CD8-positive, alpha-beta memory T cell (primary cell): ENCODE measurements around the gene EXOC1L. TPM values are rescaled to one million over a fixed set of nuclear protein-coding genes. Genes with fewer than 3 reads are reported as not detected.

Experiments used
- CTCF ChIA-PET: fragments of 350-600 bp; sonication (Branson Sonifier 250); formaldehyde crosslinking; loops from one replicate; lab custom pipeline; 2021; ENCODE audit warnings: antibody characterized with exemption; lab: Charles Lee
- POLR2A ChIA-PET: fragments of 350-600 bp; sonication (Branson Sonifier 250); formaldehyde crosslinking; loops from one replicate; lab custom pipeline; 2021; ENCODE audit warnings: antibody characterized with exemption; lab: Charles Lee
- DNase-seq, 5 donors: peaks; one replicate each; pipeline versions ENCODE4 v3.0.0 to v3.0.0-alpha.2; 2020 to 2022; ENCODE audit warnings: mixed read lengths in 1 of 5
- H3K27ac ChIP-seq: one replicate; pipeline ENCODE4 v1.7.0; 2013; ENCODE audit warnings: low read depth, mild to moderate bottlenecking, low read length, moderate library complexity
- H3K27me3 ChIP-seq: 2 replicates; pipeline ENCODE4 v1.7.0; 2013; ENCODE audit warnings: low read length, mild to moderate bottlenecking; ENCODE audit not compliant: insufficient read depth, poor library complexity, severe bottlenecking
- H3K36me3 ChIP-seq: 2 replicates; pipeline ENCODE4 v1.7.0; 2013; ENCODE audit warnings: mild to moderate bottlenecking, low read length, moderate library complexity; ENCODE audit not compliant: insufficient read depth
- H3K4me1 ChIP-seq: 2 replicates; pipeline ENCODE4 v1.7.0; 2013; ENCODE audit warnings: mild to moderate bottlenecking, low read length, moderate library complexity; ENCODE audit not compliant: insufficient read depth
- H3K4me3 ChIP-seq: 2 replicates; pipeline ENCODE4 v1.7.0; 2013; ENCODE audit warnings: mild to moderate bottlenecking, low read length
- H3K9me3 ChIP-seq: 2 replicates; pipeline ENCODE4 v1.7.0; 2013; ENCODE audit warnings: mild to moderate bottlenecking, low read length
- H3K27ac Mint-ChIP-seq, 8 donors: one replicate each; pipeline ENCODE4 v1.8.0; 2020 to 2021; ENCODE audit warnings: mixed read lengths in 8 of 8, mild to moderate bottlenecking in 6 of 8, inconsistent platforms in 3 of 8, moderate library complexity in 3 of 8
- H3K27me3 Mint-ChIP-seq, 2 donors: one replicate each; pipeline ENCODE4 v1.8.0; 2020 to 2021; ENCODE audit warnings: mixed read lengths in 2 of 2, mild to moderate bottlenecking in 1 of 2, moderate library complexity in 1 of 2
- H3K36me3 Mint-ChIP-seq, 3 donors: one replicate each; pipeline ENCODE4 v1.8.0; 2020 to 2021; ENCODE audit warnings: mixed read lengths in 3 of 3, inconsistent platforms in 1 of 3, mild to moderate bottlenecking in 1 of 3
- H3K4me1 Mint-ChIP-seq, 3 donors: one replicate each; pipeline ENCODE4 v1.8.0; 2020 to 2021; ENCODE audit warnings: mixed read lengths in 3 of 3, inconsistent platforms in 1 of 3, mild to moderate bottlenecking in 1 of 3
- H3K4me3 Mint-ChIP-seq, 7 donors: one replicate each; pipeline ENCODE4 v1.8.0; 2020 to 2021; ENCODE audit warnings: mixed read lengths in 7 of 7, mild to moderate bottlenecking in 6 of 7, moderate library complexity in 4 of 7, inconsistent platforms in 2 of 7
- H3K9me3 Mint-ChIP-seq, 5 donors: one replicate each; pipeline ENCODE4 v1.8.0; 2020 to 2022; ENCODE audit warnings: mixed read lengths in 5 of 5, mild to moderate bottlenecking in 3 of 5, moderate library complexity in 2 of 5, inconsistent platforms in 1 of 5
- polyA plus RNA-seq: library from polyadenylated mRNA; unstranded; fragments of 300-500 nt; fragmentation: Illumina TruSeq; gene quantifications from one replicate; pipeline ENCODE4 v1.2.3, GENCODE V29; 2021
- total RNA-seq, 2 experiments: library from RNA; stranded (reverse); gene quantifications; one replicate each; pipeline ENCODE4 v1.2.3, GENCODE V29; 2021

EXOC1L gene
- total and polyA plus RNA-seq, 3 experiments from 2014 or later, result not detected

DNA sequence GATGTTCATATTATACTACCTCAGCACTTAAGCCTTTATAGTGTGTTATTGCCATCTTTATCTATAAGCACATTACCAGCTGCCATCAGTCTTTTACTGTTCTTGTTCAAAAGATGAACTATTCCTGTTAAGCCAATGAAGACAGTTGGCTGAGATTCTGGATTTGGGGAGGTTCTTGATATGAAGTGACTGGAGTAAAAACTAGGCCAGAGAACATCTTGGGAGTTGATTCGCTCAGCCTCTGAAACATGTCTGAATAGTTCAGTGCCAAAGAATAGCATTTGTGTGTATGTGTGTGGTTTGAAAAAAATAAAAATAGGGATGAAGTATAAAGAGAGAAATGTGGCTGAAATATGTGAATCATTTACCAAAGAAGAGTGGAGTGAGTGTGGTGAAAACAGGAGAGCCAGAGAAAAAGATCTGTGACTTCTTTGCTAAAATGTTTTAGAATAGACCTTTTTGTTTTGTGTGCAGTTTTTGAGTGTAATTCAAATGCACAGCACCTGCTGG is 49.0 kb downstream of the EXOC1L start:
- DNase-seq, result no peak
- Mint-ChIP-seq H3K4me1 (peaks cover 19 to 31% (median 23%) of the 10 kb centered on the region in 3 donors), H3K9me3 (no peaks in the 10 kb centered on the region), H3K36me3 (peaks cover 21 to 71% (median 28%) of the 10 kb centered on the region in 3 donors), H3K27ac (peak overlapping the region in 1 of 8 donors; percentile 2), H3K4me3 (no peak overlapping the region), H3K27me3 (no peaks in the 10 kb centered on the region)
- Histone ChIP-seq H3K4me3 (no peak overlapping the region), H3K9me3 (no peaks in the 10 kb centered on the region), H3K27ac (no peak overlapping the region), H3K4me1 (no peaks in the 10 kb centered on the region), H3K36me3 (peaks cover 44% of the 10 kb centered on the region), H3K27me3 (no peaks in the 10 kb centered on the region)
- ChIA-PET POLR2A (no interaction called here), CTCF (interaction anchor here (1.3 to 1.4 kb wide), 2 partner anchors 73 to 520 kb away, joined by 3 read pairs; no protein-coding TSS in a partner anchor)

DNA sequence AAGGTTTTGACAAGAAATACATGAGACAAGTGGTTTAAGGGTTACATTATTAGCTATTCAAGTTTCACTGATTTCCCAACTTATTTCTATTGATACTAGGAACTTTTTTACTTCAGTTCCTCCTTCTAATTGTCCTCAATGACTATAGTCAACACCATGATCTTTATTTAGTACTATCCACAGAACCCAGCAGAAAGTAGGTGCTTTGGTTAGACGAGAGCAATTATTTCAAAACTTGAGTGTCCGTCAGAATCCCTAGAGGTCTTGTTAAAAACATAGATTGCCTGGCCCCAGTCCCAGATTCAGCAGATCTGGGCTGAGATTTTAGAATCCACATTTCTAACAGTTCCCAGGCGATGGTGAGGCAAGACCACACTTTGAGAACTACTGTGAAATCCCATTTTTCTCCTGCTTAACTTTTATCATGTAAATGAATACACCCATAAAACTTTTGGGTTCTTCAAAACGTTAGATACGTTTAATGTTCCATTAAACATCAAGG is 51.8 kb downstream of the EXOC1L start:
- peaks cover 35% of the 10 kb centered on the region for H3K36me3 ChIP-seq

DNA sequence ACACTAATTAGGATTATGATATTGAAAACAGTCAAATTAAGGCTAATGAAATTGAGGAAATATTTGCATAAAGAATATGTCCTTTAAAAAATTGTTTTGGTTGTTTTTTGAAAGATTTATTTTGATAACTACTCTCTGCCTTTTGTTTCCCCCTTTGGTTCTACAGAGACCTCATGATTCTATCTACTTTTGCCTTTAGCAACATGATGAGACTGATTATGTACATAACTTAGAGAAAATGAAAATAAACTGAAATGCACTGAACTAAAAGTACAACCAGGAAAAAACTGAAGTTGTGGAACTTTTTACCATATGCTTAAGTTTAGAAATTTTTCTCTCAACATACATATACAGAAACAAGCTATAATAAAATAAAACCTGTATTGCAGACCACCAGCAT is 55.2 kb downstream of the EXOC1L start:
- Histone ChIP-seq H3K9me3 (no peaks in the 10 kb centered on the region), H3K27ac (no peak overlapping the region), H3K36me3 (peaks cover 23% of the 10 kb centered on the region), H3K4me1 (no peaks in the 10 kb centered on the region), H3K27me3 (no peaks in the 10 kb centered on the region), H3K4me3 (no peak overlapping the region)
- no peak overlapping the region for H3K4me3 Mint-ChIP-seq
- no peaks in the 10 kb centered on the region for H3K27me3 Mint-ChIP-seq
- CTCF ChIA-PET, result no interaction called here
- POLR2A ChIA-PET, result no interaction called here
- no peak for DNase-seq
- peaks cover 0 to 14% (median 3%) of the 10 kb centered on the region in 3 donors for H3K4me1 Mint-ChIP-seq
- H3K27ac Mint-ChIP-seq, result peak overlapping the region in 1 of 8 donors; percentile 37
- peaks cover 21 to 82% (median 38%) of the 10 kb centered on the region in 3 donors for H3K36me3 Mint-ChIP-seq
- H3K9me3 Mint-ChIP-seq, result no peaks in the 10 kb centered on the region

More for the DNA sequence above, 51.8 kb downstream of the EXOC1L start:
- no peak for DNase-seq
- H3K9me3 ChIP-seq, result no peaks in the 10 kb centered on the region
- CTCF ChIA-PET, result no interaction called here
- Mint-ChIP-seq H3K27ac (no peak overlapping the region), H3K4me3 (no peak overlapping the region), H3K36me3 (peaks cover 21 to 74% (median 36%) of the 10 kb centered on the region in 3 donors), H3K4me1 (peaks cover 9 to 22% (median 12%) of the 10 kb centered on the region in 3 donors), H3K27me3 (no peaks in the 10 kb centered on the region), H3K9me3 (no peaks in the 10 kb centered on the region)
- H3K27ac ChIP-seq, result no peak overlapping the region
- POLR2A ChIA-PET, result no interaction called here
- no peaks in the 10 kb centered on the region for H3K27me3 ChIP-seq
- no peaks in the 10 kb centered on the region for H3K4me1 ChIP-seq
- no peak overlapping the region for H3K4me3 ChIP-seq

DNA sequence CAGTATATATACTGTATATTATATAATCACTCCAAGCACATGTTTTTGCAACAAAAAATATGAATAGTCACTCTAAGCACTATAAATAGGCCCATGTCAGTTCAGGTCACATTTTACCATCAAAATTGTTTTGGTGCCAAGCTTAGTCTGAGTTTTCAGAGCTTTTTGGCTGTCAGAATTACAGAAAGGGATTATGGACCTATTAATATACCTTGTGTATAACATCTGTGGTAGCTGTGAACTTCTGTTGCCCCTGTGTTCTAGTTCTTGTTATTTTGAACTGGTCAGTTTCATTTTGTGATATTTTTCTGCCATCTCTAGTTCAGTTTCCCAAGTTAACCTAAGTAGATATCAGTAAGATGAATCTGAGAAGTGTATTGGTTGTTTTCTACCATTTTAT is 56.8 kb downstream of the EXOC1L start:
- Mint-ChIP-seq H3K27me3 (no peaks in the 10 kb centered on the region), H3K4me1 (peaks cover 0 to 14% (median 0%) of the 10 kb centered on the region in 3 donors), H3K36me3 (peaks cover 14 to 80% (median 34%) of the 10 kb centered on the region in 3 donors), H3K4me3 (no peak overlapping the region), H3K27ac (peak overlapping the region in 2 of 8 donors; percentile 12 to 61), H3K9me3 (no peaks in the 10 kb centered on the region)
- Histone ChIP-seq H3K27ac (no peak overlapping the region), H3K9me3 (no peaks in the 10 kb centered on the region), H3K4me3 (no peak overlapping the region), H3K27me3 (no peaks in the 10 kb centered on the region), H3K4me1 (no peaks in the 10 kb centered on the region), H3K36me3 (peaks cover 18% of the 10 kb centered on the region)
- CTCF ChIA-PET, result no interaction called here
- no peak for DNase-seq
- POLR2A ChIA-PET, result no interaction called here

DNA sequence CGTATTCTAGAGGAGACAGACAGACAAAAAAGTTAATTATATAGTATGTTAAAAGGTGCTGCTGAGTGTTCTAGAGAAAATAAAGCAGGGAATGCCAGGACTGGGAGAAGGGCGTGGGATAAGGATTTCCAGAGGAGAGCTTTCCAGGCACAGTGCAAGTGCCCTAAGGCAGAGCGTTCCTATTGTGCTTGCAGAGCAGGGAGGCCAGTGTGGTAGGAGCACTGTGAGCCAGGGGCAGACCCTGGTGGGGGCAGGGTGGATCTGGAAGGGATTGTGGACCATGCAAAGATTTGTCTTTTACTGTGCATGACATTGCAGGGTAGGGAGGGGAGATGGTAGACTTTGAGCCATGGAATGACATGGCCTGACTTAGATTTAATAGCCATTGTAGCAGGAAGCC is 59.6 kb downstream of the EXOC1L start:
- no peaks in the 10 kb centered on the region for H3K9me3 Mint-ChIP-seq
- no peaks in the 10 kb centered on the region for H3K9me3 ChIP-seq
- H3K27me3 ChIP-seq, result no peaks in the 10 kb centered on the region
- no peak overlapping the region for H3K4me3 ChIP-seq
- H3K27ac Mint-ChIP-seq, result peak overlapping the region in 2 of 8 donors; percentile 5 to 44
- H3K4me1 Mint-ChIP-seq, result peaks cover 0 to 10% (median 0%) of the 10 kb centered on the region in 3 donors
- H3K27me3 Mint-ChIP-seq, result no peaks in the 10 kb centered on the region
- peaks cover 15% of the 10 kb centered on the region for H3K36me3 ChIP-seq
- H3K27ac ChIP-seq, result no peak overlapping the region
- ChIA-PET CTCF (no interaction called here), POLR2A (no interaction called here)
- H3K36me3 Mint-ChIP-seq, result peaks cover 17 to 79% (median 32%) of the 10 kb centered on the region in 3 donors
- no peak for DNase-seq
- H3K4me3 Mint-ChIP-seq, result no peak overlapping the region
- H3K4me1 ChIP-seq, result no peaks in the 10 kb centered on the region

DNA sequence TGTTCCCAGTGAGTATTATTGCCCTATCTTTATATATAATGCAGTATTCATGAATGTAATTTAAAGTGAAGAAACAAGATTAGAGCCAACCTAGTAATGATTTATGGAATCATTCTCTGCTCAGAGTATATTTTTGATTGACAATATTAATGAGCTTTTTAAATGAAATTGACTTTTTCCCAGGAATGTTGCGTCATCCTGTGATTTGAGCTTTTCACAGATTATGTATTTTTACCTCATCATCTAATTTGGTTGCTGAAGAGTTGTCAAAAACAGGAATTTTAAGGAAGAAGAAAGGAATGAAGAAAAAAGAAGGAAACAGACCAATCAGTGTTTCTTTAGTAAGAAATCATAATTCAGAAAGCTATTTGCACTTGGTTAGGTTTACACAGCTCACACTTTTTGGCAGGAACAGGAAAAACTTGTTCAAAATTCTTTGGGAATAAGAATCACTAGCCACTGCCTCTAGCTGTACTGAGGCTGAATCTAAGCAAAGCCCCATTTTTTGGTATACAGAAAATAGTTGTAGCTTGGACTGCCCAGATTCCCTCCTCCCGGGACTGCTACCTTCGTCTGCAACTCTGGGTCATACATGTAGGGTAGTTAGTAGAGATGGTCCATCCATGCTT is 61.2 kb downstream of the EXOC1L start:
- CTCF ChIA-PET, result interaction anchor here (1.0 to 1.1 kb wide), 2 partner anchors 15 to 26 kb away, joined by 3 to 4 read pairs; no protein-coding TSS in a partner anchor
- POLR2A ChIA-PET, result interaction anchor here (0.6 kb wide), 1 partner anchor 24 kb away, joined by 11 read pairs; no protein-coding TSS in a partner anchor

DNA sequence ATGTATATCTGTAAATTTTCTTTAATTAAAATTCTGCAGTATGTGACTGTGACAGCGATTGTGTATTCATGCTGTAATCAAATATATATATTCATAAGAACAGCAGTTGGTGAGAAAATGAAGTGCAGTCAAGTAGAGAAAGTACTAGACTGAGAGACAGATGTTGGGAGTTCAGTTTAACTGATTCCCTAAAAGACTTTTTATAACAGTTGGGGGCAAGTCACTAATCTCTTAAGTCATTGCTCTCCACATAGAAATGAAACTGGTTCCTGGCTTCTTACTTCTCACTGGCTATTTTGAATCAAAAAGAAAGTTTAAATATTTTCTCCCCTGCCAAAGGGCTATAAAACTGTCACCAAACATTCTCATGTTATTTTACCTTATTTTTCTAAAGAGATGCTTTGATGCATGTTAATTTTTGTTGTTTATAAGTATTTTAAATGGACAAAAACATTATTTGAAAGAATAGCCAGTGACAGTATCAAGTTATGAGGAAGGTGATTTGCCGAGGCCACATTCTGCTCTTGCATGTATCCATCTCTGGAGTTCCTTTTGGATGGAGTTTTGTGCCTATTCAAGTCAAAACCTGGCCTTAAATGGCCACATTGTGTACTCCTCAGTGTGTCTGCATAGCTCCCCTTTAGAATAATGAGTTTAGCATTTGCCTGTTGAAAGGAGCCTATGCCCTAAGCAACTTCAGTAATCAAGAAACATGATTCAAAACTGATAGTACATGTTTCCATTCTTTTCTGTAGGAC is 64.7 kb downstream of the EXOC1L start:
- Mint-ChIP-seq H3K27me3 (no peaks in the 10 kb centered on the region), H3K36me3 (peaks cover 10 to 58% (median 18%) of the 10 kb centered on the region in 3 donors), H3K27ac (peak overlapping the region in 2 of 8 donors; percentile 29 to 33), H3K9me3 (no peaks in the 10 kb centered on the region), H3K4me3 (no peak overlapping the region), H3K4me1 (peaks cover 6 to 14% (median 7%) of the 10 kb centered on the region in 3 donors)
- DNase-seq, result no peak
- POLR2A ChIA-PET, result no interaction called here
- H3K4me1 ChIP-seq, result no peaks in the 10 kb centered on the region
- CTCF ChIA-PET, result no interaction called here
- H3K27ac ChIP-seq, result no peak overlapping the region
- H3K4me3 ChIP-seq, result no peak overlapping the region
- H3K27me3 ChIP-seq, result no peaks in the 10 kb centered on the region
- peaks cover 13% of the 10 kb centered on the region for H3K36me3 ChIP-seq
- H3K9me3 ChIP-seq, result no peaks in the 10 kb centered on the region

More for the DNA sequence above, 61.2 kb downstream of the EXOC1L start:
- Histone ChIP-seq H3K36me3 (peaks cover 15% of the 10 kb centered on the region), H3K4me1 (no peaks in the 10 kb centered on the region), H3K4me3 (no peak overlapping the region), H3K27me3 (no peaks in the 10 kb centered on the region), H3K9me3 (no peaks in the 10 kb centered on the region), H3K27ac (no peak overlapping the region)
- H3K36me3 Mint-ChIP-seq, result peaks cover 17 to 75% (median 31%) of the 10 kb centered on the region in 3 donors
- no peaks in the 10 kb centered on the region for H3K27me3 Mint-ChIP-seq
- H3K27ac Mint-ChIP-seq, result peak overlapping the region in 2 of 8 donors; percentile 23 to 44
- no peak for DNase-seq
- H3K9me3 Mint-ChIP-seq, result no peaks in the 10 kb centered on the region
- H3K4me3 Mint-ChIP-seq, result no peak overlapping the region
- H3K4me1 Mint-ChIP-seq, result peaks cover 0 to 14% (median 0%) of the 10 kb centered on the region in 3 donors
